ENCODE results near the gene EEF2K. TPM values are rescaled to one million over a fixed set of nuclear protein-coding genes. Genes with fewer than 3 reads are reported as not detected.

The EEF2K gene
- total RNA-seq, 1 donor from 2014 or later: 22.5 TPM

DNA sequence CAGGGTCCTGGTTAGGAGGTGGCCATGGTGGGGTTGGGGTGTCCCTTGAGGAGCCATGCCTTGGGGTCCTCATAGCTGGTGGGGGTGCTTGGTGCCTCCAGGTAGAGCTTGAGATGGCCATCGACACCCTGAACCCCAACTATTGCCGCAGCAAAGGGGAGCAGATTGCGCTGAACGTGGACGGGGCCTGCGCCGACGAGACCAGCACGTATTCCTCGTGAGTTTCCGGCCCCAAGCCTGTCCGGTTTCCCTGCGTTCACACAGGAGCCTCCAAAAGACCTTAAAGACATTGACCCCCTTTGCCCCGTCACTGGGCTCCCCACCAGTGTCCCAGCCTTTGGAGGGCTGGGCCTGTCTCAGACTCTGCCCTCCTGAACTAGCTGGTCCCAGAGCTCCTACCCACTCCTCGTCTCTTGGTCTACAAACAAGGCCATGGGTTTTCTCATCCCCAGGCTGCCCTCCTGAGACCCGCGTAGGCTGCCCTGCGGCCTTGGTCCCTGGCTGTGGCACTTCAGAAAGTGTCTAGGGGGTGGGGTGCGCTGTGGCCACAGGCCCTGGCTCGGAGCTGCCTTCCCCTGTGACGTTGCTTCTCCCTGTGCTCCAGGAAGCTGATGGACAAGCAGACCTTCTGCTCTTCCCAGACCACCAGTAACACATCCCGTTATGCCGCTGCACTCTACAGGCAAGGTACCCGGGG is 102.9 kb downstream of the EEF2K start:
- DNase-seq (ENCODE audit: extremely low spot score, unreplicated experiment): no peak
- H3K36me3 Mint-ChIP-seq: peaks cover 16% of the 10 kb centered on the region
- H3K9me3 Mint-ChIP-seq: no peaks in the 10 kb centered on the region
- no peaks in the 10 kb centered on the region for H3K4me1 Mint-ChIP-seq (ENCODE audit: unreplicated experiment)
- TF ChIP-seq, protein P1, sequence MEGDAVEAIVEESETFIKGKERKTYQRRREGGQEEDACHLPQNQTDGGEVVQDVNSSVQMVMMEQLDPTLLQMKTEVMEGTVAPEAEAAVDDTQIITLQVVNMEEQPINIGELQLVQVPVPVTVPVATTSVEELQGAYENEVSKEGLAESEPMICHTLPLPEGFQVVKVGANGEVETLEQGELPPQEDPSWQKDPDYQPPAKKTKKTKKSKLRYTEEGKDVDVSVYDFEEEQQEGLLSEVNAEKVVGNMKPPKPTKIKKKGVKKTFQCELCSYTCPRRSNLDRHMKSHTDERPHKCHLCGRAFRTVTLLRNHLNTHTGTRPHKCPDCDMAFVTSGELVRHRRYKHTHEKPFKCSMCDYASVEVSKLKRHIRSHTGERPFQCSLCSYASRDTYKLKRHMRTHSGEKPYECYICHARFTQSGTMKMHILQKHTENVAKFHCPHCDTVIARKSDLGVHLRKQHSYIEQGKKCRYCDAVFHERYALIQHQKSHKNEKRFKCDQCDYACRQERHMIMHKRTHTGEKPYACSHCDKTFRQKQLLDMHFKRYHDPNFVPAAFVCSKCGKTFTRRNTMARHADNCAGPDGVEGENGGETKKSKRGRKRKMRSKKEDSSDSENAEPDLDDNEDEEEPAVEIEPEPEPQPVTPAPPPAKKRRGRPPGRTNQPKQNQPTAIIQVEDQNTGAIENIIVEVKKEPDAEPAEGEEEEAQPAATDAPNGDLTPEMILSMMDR (conservative IDR thresholded peaks at IDR 0.05): no peak
- no peak overlapping the region for H3K4me3 Mint-ChIP-seq
- no peak overlapping the region for H3K27ac Mint-ChIP-seq
- H3K27me3 Mint-ChIP-seq: no peaks in the 10 kb centered on the region

DNA sequence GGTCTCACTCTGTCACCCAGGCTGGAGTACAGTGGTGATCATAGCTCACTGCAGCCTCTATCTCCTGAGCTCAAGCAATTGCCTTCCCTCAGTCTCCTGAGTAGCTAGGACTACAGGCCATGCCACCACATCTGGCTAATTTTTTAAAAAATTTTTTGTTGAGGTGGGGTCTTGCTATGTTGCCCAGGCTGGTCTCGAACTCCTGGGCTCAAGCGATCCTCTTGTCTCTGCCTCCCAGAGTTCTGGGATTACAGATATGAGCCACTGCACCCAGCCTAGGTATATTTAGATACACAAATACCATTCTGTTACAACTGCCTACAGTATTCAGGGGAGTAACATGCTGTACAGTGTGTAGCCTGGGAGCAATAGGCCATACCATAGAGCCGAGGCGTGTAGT is 105.4 kb downstream of the EEF2K start:
- Mint-ChIP-seq H3K4me1 (ENCODE audit: unreplicated experiment) (no peaks in the 10 kb centered on the region), H3K27ac (no peak overlapping the region), H3K27me3 (no peaks in the 10 kb centered on the region)

DNA sequence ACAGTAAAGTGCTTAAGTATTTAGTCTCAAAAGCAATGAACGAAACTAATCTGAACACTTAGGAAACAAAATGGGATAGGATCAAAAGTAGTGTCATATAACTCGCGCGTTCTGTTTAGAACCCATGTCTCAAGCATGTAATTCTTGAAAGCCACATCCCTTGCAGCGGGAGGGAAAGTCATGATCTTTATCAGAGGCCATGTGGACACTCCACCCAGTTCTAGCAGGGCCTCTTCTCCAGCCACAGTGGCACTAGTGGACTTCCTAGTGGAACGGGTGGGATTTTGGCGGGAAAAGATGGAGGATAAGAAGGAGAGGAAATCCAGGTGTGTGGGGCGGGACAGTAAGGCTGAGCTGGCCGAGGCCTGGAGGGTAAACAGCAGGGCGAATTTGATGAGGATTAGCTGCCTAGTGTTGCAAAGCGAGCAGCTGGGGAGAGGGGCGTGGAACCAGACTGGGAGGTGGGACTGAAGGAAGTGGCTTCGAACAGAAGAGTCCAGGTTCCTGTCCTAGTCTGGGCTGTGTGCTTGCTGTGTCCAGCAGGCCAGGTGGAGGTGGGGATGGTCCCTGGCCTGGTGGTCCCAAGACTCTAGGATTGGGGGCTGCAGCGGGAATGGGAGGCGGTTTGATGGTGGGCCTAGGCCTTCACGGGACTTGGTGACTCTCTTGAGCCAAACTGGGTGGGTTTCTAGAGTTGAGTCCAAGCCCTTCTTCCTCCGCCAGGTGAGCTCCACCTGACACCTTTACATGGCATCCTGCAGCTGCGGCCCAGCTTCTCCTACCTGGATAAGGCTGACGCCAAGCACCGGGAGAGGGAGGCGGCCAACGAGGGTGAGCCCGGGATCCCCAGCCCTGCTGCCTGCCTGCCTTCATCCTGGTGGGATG is 107.1 kb downstream of the EEF2K start:
- Mint-ChIP-seq H3K9me3 (no peaks in the 10 kb centered on the region), H3K4me3 (no peak overlapping the region), H3K4me1 (ENCODE audit: unreplicated experiment) (no peaks in the 10 kb centered on the region), H3K27me3 (no peaks in the 10 kb centered on the region), H3K36me3 (peaks cover 10% of the 10 kb centered on the region), H3K27ac (no peak overlapping the region)
- TF ChIP-seq, protein P1 (conservative IDR thresholded peaks at IDR 0.05): no peak
- DNase-seq (ENCODE audit: extremely low spot score, unreplicated experiment): no peak

More for the DNA sequence above, 105.4 kb downstream of the EEF2K start:
- H3K36me3 Mint-ChIP-seq: peaks cover 13% of the 10 kb centered on the region
- TF ChIP-seq, protein P1 (conservative IDR thresholded peaks at IDR 0.05): no peak
- DNase-seq (ENCODE audit: extremely low spot score, unreplicated experiment): no peak
- no peak overlapping the region for H3K4me3 Mint-ChIP-seq
- H3K9me3 Mint-ChIP-seq: no peaks in the 10 kb centered on the region

DNA sequence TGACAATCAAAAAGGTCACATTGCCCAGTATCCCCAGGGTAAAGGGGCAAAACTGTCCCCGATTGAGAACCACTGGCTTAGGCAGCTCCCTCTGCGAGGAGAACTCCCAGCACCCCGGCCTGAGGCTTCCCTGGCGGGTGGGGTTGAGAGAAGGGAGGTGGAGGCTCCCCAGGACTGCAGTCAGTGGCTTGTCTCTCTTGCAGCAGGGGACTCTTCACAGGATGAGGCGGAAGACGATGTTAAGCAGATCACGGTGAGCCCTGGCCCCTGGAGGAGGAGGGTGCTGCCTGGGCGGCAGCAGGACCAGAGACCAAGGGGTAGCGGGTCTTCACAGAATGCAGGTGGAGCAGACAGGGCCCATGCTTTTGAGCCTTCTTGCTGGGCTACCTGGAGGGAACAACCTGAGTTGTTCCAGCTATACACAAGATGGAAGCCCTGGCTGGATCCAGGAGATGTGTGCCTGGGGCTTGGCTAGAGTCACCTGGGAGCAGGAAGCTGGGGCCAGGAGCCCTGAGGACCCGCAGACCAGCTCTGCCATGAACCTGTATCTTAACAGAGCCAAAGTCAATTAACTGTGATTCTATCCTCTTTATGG is 107.9 kb downstream of the EEF2K start:
- Mint-ChIP-seq H3K27me3 (no peaks in the 10 kb centered on the region), H3K36me3 (peaks cover 9% of the 10 kb centered on the region), H3K4me3 (no peak overlapping the region), H3K4me1 (ENCODE audit: unreplicated experiment) (no peaks in the 10 kb centered on the region), H3K9me3 (no peaks in the 10 kb centered on the region), H3K27ac (no peak overlapping the region)
- DNase-seq (ENCODE audit: extremely low spot score, unreplicated experiment): no peak
- TF ChIP-seq, protein P1 (conservative IDR thresholded peaks at IDR 0.05): no peak

DNA sequence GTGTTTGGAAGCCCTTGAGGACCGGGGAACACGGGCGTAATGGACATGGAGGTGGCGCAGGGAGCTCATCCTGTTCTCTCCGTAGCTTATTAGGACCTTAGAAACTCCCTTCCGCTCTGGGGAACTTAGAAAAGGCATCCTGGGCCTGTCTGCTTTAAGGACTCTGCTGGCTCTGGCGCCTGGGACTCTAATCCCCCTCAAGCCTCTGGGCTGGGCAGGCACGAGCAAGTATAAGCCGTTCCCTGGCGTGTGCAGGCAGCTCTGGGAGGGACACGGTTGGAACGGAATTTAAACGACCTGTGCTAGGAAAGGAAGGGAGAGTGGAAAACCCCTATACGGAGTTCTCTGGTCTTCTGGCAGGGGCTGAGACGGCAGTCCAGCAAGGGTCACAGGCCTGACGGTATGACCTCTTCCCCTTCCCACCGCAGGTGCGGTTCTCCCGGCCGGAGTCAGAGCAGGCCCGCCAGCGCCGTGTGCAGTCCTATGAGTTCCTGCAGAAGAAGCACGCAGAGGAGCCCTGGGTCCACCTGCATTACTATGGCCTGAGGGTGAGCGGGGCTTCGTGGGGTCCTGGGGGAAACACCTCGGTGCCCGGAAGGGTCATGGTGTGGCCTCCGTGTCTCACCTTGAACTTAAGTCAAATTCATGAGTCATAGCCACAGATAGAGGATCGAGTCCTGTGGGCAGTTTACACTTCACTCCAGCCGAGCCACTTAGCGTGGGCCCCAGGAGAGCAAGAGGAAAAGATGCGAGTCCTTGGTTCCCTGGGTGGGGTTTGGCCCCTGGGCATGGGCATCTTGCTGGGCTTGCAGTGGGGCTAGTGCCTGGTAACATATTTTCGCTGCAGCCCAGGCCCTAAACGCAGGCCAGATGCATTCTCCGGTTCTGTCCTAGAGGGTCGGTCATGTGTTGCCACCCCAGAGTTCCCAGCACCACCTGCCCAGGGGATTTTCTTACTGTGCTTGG is 108.9 kb downstream of the EEF2K start:
- H3K4me1 Mint-ChIP-seq (ENCODE audit: unreplicated experiment): no peaks in the 10 kb centered on the region
- H3K36me3 Mint-ChIP-seq: peaks cover 9% of the 10 kb centered on the region
- TF ChIP-seq, protein P1 (conservative IDR thresholded peaks at IDR 0.05): no peak
- no peak for DNase-seq (ENCODE audit: extremely low spot score, unreplicated experiment)
- H3K27ac Mint-ChIP-seq: no peak overlapping the region
- no peaks in the 10 kb centered on the region for H3K9me3 Mint-ChIP-seq
- no peak overlapping the region for H3K4me3 Mint-ChIP-seq
- no peaks in the 10 kb centered on the region for H3K27me3 Mint-ChIP-seq
